IPS-18a (cell line): ENCODE data around the gene ARHGEF7.
"Not testable (repeated sequence)": the region's sequence is repeated elsewhere in the genome, so short reads cannot be mapped to it uniquely, and the experiment has no call there.

ENCODE experiments used
- H3K27ac ChIP-seq: one replicate; pipeline ENCODE4 v1.5.1; 2013; ENCODE audit warnings: low read length
- H3K27me3 ChIP-seq: one replicate; pipeline ENCODE4 v1.6.1; 2013; ENCODE audit warnings: mild to moderate bottlenecking, low read length; ENCODE audit not compliant: control insufficient read depth, insufficient read depth
- H3K36me3 ChIP-seq: one replicate; pipeline ENCODE4 v1.6.1; 2013; ENCODE audit warnings: low read depth, low read length; ENCODE audit not compliant: control insufficient read depth
- H3K4me1 ChIP-seq: one replicate; pipeline ENCODE4 v1.6.1; 2013; ENCODE audit warnings: low read depth, low read length; ENCODE audit not compliant: control insufficient read depth
- H3K4me3 ChIP-seq: one replicate; pipeline ENCODE4 v1.5.1; 2013; ENCODE audit warnings: low read length
- H3K9ac ChIP-seq: one replicate; pipeline ENCODE4 v1.6.1; 2013; ENCODE audit warnings: mild to moderate bottlenecking, low read length, moderate library complexity
- H3K9me3 ChIP-seq: one replicate; pipeline ENCODE4 v1.6.1; 2013; ENCODE audit warnings: low read depth, low read length; ENCODE audit not compliant: control insufficient read depth

Gene ARHGEF7

GRCh38 chr13:111253365-111253872, 138.3 kb downstream of the ARHGEF7 start:
- Histone ChIP-seq H3K9me3 (no peaks in the 10 kb centered on the region), H3K27ac (no peak overlapping the region), H3K4me3 (no peak overlapping the region), H3K27me3 (no peaks in the 10 kb centered on the region), H3K4me1 (no peaks in the 10 kb centered on the region), H3K9ac (no peak overlapping the region), H3K36me3 (peaks cover 11% of the 10 kb centered on the region)

- H3K4me3 ChIP-seq = no peak overlapping the region
- no peaks in the 10 kb centered on the region for H3K27me3 ChIP-seq
- no peak overlapping the region for H3K27ac ChIP-seq
- H3K4me1 ChIP-seq = no peaks in the 10 kb centered on the region
- peaks cover 16% of the 10 kb centered on the region for H3K36me3 ChIP-seq
- no peaks in the 10 kb centered on the region for H3K9me3 ChIP-seq
- H3K9ac ChIP-seq = no peak overlapping the region
Observed at GRCh38 chr13:111255228-111255790, 140.2 kb downstream of the ARHGEF7 start.

GRCh38 chr13:111256458-111256857, 141.3 kb downstream of the ARHGEF7 start:
- Histone ChIP-seq H3K36me3 (peaks cover 16% of the 10 kb centered on the region), H3K9me3 (no peaks in the 10 kb centered on the region), H3K4me3 (no peak overlapping the region), H3K27ac (no peak overlapping the region), H3K27me3 (no peaks in the 10 kb centered on the region), H3K4me1 (no peaks in the 10 kb centered on the region), H3K9ac (no peak overlapping the region)

- no peak overlapping the region for H3K4me3 ChIP-seq
- H3K4me1 ChIP-seq = no peaks in the 10 kb centered on the region
- H3K9me3 ChIP-seq = no peaks in the 10 kb centered on the region
- H3K27ac ChIP-seq = no peak overlapping the region
- no peak overlapping the region for H3K9ac ChIP-seq
- no peaks in the 10 kb centered on the region for H3K27me3 ChIP-seq
- peaks cover 16% of the 10 kb centered on the region for H3K36me3 ChIP-seq
Observed at GRCh38 chr13:111256946-111257345, 141.8 kb downstream of the ARHGEF7 start.

- H3K9ac ChIP-seq, H3K4me3 ChIP-seq, H3K27ac ChIP-seq, H3K9me3 ChIP-seq, H3K27me3 ChIP-seq, H3K4me1 ChIP-seq: not testable (repeated sequence)
- peaks cover 16% of the 10 kb centered on the region for H3K36me3 ChIP-seq
Observed at GRCh38 chr13:111257899-111258298, 142.8 kb downstream of the ARHGEF7 start.

GRCh38 chr13:111258637-111259036, 143.5 kb downstream of the ARHGEF7 start:
- H3K4me1 ChIP-seq = no peaks in the 10 kb centered on the region
- H3K36me3 ChIP-seq = peaks cover 16% of the 10 kb centered on the region
- no peaks in the 10 kb centered on the region for H3K9me3 ChIP-seq
- no peak overlapping the region for H3K27ac ChIP-seq
- no peak overlapping the region for H3K4me3 ChIP-seq
- H3K27me3 ChIP-seq = no peaks in the 10 kb centered on the region
- H3K9ac ChIP-seq = no peak overlapping the region

GRCh38 chr13:111259058-111259457, 143.9 kb downstream of the ARHGEF7 start:
- Histone ChIP-seq H3K4me3 (no peak overlapping the region), H3K36me3 (peaks cover 16% of the 10 kb centered on the region), H3K27ac (no peak overlapping the region), H3K4me1 (no peaks in the 10 kb centered on the region), H3K9me3 (no peaks in the 10 kb centered on the region), H3K9ac (no peak overlapping the region), H3K27me3 (no peaks in the 10 kb centered on the region)

- peaks cover 14% of the 10 kb centered on the region for H3K4me1 ChIP-seq
- no peak overlapping the region for H3K9ac ChIP-seq
- peaks cover 16% of the 10 kb centered on the region for H3K36me3 ChIP-seq
- H3K27me3 ChIP-seq = no peaks in the 10 kb centered on the region
- H3K27ac ChIP-seq = no peak overlapping the region
- no peaks in the 10 kb centered on the region for H3K9me3 ChIP-seq
- H3K4me3 ChIP-seq = no peak overlapping the region
Observed at GRCh38 chr13:111261326-111261725, 146.2 kb downstream of the ARHGEF7 start.

- Histone ChIP-seq H3K27ac (no peak overlapping the region), H3K36me3 (peaks cover 17% of the 10 kb centered on the region), H3K4me1 (peaks cover 14% of the 10 kb centered on the region), H3K9ac (no peak overlapping the region), H3K27me3 (no peaks in the 10 kb centered on the region), H3K9me3 (no peaks in the 10 kb centered on the region), H3K4me3 (no peak overlapping the region)
Observed at GRCh38 chr13:111262281-111262680, 147.2 kb downstream of the ARHGEF7 start.

- no peaks in the 10 kb centered on the region for H3K27me3 ChIP-seq
- H3K36me3 ChIP-seq = peaks cover 18% of the 10 kb centered on the region
- H3K4me3 ChIP-seq = no peak overlapping the region
- no peak overlapping the region for H3K9ac ChIP-seq
- H3K27ac ChIP-seq = no peak overlapping the region
- H3K4me1 ChIP-seq = peaks cover 14% of the 10 kb centered on the region
- no peaks in the 10 kb centered on the region for H3K9me3 ChIP-seq
Observed at GRCh38 chr13:111262715-111263114, 147.6 kb downstream of the ARHGEF7 start.

GRCh38 chr13:111263566-111263965, 148.5 kb downstream of the ARHGEF7 start:
- Histone ChIP-seq H3K36me3 (peaks cover 13% of the 10 kb centered on the region), H3K27ac (no peak overlapping the region), H3K4me1 (peaks cover 14% of the 10 kb centered on the region)

GRCh38 chr13:111265006-111265700, 150.0 kb downstream of the ARHGEF7 start:
- H3K36me3 ChIP-seq = peaks cover 9% of the 10 kb centered on the region
- H3K27ac ChIP-seq = no peak overlapping the region
- no peaks in the 10 kb centered on the region for H3K9me3 ChIP-seq
- peaks cover 14% of the 10 kb centered on the region for H3K4me1 ChIP-seq
- H3K4me3 ChIP-seq = no peak overlapping the region
- H3K27me3 ChIP-seq = no peaks in the 10 kb centered on the region
- no peak overlapping the region for H3K9ac ChIP-seq

More at GRCh38 chr13:111263566-111263965, 148.5 kb downstream of the ARHGEF7 start:
- no peak overlapping the region for H3K9ac ChIP-seq
- H3K4me3 ChIP-seq = no peak overlapping the region
- no peaks in the 10 kb centered on the region for H3K27me3 ChIP-seq
- H3K9me3 ChIP-seq = no peaks in the 10 kb centered on the region
